Ureter (tissue), 1 donor: Measurements from ENCODE around the gene MED15. TPM values are rescaled to one million over a fixed set of nuclear protein-coding genes. Genes with fewer than 3 reads are reported as not detected.
A peak's percentile ranks its signal among the peaks of the same experiment; 100 is the strongest.
"Not testable (repeated sequence)": the region's sequence is repeated elsewhere in the genome, so short reads cannot be mapped to it uniquely, and the experiment has no call there.

Source experiments
- DNase-seq: peaks from one replicate; pipeline ENCODE4 v3.0.0-alpha.2; 2020; ENCODE audit warnings: low spot score
- total RNA-seq: library from RNA; stranded (reverse); gene quantifications from one replicate; pipeline ENCODE4 v1.2.4, GENCODE V29; 2023
- donor health status: DM: yes; HTN: yes; CAD: no.

MED15 gene
- total RNA-seq, 1 donor from 2014 or later: 119 TPM

DNA sequence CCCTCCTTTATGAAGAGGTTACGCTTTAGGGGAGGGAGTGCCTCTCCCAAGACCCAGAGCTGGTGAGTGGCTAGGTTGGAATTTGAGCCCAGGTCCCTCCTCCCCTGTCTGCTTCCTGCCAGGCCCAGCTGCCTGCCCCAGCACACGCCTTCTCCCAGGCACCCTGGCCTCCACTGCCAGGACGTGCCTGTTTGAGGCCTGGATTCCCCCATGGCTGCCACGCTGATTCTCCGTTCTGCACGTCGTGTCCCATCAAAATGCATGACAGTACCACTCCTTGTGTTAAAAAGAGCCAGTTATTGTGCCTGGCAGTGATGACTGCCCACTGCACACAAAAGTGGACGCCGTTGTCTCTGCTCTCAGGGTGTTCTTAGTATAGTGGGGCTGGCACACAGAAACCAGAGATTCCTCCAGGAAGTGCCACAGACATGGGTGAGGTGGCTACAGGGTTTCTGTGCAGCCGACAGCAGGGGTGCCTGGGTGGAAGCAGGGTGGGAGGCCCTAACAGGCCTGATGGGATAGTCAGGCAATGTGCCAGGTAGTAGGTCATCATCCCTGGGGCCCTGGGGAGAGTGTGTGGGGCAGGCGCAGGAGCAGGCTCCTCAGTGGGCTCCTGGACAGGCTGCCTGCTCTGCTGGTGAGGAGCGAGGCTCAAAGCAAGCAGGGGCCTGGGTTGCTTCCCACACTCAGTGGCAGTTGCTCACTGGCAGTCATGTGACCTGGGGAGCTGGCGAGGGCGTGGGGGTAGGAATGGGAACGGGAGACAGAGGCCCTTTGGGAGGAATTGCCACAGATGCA, 24.2 kb downstream of the MED15 start:
- peak; percentile 78 for DNase-seq

DNA sequence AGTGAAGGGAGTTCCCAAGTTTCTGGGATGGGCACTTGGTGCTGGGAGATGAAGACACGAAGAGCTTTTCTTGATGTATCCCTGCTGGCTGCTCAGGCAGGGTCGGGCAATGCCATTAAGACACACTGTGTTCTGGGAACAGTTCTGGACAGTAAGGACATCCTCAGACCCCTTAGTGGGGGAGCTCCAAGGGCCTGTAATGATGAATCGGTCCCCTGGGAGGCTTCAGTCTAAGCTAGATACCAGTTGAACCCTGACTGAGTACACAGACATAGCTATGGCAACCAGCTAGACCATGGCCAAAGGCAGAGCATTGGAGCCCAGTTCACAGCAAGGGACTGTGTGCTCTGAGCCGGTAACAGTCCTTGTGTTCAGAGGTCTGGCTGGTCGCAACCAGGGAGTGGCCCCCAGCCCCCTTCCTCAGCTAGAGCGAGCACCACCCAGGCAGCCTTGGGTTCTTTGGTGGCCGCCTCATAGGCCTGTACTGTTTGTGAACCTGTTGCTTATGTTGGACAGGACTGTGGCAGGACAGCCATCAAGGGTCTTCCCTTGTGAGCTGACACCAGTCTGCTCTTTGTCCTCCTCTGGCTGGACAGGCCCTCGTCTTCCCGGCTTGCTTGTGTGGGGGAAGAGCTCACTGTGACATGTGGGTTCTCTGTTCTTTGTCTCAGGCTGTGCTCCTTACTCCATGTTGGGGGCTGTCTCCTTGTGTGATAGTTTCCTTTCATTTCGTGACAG, 25.0 kb downstream of the MED15 start:
- DNase-seq: no peak

DNA sequence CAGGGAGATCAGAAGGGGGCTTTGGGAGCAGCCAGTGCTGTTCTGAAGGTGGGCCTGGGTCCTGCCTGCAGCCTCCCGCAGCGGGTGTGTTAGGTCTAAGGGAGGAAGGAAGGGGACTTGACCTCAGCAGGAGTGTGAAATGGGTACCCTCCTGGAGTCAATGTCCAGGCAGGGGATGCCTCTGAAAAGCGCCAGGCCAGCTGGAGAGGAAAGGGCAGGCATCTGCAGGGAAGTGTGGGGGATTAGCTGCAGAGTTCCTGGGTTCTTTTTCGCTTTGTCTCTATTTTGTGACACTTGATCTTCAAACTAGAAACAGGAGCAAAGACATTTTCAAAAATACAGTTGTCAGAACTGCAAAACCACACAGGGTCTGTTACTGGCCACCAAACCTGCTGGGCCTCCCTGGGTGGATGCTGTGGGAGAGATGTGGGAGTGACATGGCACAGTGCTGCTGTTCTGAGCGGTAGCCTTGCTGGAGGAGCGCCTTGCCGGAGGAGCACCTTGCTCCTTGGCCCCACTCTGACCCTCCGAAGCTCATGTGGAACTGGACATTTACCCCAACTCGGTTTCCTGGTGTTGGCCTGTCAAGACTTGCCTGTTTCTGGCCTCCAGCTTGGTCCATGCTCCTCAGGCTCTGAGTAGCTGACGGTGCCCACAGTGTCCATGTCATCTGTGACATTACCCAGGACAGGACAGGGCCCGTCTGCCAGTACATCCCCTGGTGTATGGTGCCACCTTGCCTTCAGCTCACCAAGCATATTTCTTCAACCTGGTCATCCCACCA, 25.9 kb downstream of the MED15 start:
- no peak for DNase-seq

DNA sequence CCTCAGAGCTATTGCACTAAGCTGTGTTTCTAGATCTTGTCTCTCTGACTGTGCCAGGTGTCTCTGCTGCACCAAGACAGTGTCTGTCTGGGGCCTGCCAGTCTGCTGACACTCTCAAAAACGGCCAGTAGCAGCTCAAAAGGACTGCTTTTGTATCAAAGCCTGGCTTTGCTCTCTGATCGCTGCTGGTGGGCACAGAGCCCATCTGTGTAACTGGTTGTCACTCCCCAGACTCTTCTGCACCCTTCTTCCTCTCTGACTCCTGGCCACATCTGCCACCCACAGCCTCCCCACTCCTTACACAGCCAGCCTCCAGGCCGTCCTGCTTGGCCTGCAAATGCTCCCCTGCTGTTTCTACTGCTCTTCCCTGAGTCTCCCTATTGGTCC, 26.5 kb downstream of the MED15 start:
- DNase-seq: no peak

DNA sequence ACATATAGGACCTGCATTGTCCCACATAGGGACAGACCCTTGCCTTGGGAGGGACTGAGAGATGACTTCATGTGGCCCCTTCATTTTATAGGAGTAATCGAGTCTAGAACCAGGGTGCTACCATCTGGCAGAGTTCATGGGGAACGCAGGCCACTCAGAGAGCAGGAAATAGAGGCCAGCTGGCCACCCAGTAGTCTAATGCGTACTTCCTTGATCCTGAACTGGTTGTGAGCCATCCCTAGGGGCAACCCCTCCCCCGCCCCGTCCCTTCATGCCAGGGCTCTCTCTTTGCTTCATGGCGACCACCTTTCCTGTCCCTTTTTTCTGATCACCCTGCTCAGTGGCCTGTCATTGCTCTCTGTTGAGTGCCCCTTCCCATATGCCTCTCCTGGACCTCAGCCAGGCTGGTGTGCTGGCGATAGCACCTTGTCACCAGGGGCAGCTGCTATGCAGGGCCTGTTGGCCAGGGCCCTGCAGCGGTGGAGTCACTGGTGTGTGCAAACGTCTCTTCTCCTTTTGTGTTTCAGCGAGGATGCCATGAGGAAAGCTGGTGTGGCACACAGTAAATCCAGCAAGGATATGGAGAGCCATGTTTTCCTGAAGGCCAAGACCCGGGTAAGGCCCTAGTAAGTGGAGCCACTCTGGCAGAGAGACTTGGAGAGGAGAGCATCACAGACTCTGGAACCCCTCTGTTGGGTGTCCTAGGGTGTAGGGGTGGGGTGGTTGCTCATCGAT, 29.3 kb downstream of the MED15 start:
- no peak for DNase-seq

DNA sequence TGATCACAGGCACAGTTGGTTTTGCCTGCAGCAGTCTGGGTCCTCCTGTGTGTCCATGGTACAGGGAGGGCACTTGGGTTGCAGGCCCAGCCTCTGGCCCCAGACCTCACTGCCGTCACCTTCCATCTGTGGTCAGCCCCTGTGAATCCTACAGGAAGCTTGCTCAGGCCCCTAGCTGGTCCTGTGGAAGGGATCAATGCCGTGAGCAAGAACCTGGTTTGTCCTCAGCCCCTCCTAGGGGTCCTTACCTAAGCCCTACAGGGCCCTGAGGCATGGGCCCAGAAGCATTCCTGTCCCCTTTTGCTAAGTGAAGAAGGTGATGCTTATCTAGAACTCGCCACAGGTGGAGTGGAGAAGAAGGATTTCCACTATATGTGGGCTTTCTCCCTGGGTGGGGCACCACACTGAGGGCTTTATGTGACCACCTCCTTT, 29.9 kb downstream of the MED15 start:
- DNase-seq: no peak

DNA sequence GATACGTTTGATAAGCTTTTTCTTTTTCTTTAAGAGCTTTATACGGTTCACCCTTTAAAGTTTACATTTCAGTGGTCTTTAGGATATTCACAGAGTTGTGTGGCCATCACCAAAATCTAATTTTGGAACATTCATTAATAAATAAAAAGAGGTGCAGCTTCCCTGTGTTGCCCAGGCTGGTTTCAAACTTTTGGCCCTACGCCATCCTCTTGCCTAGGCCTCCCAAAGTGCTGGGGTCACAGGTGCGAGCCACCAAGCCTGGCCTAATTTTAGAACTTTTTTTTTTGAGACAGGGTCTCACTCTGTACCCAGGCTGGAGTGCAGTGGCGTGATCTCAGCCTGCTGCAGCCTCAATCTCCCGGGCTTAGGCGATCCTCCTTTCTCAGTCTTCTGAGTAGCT, 30.6 kb downstream of the MED15 start:
- DNase-seq: no peak

DNA sequence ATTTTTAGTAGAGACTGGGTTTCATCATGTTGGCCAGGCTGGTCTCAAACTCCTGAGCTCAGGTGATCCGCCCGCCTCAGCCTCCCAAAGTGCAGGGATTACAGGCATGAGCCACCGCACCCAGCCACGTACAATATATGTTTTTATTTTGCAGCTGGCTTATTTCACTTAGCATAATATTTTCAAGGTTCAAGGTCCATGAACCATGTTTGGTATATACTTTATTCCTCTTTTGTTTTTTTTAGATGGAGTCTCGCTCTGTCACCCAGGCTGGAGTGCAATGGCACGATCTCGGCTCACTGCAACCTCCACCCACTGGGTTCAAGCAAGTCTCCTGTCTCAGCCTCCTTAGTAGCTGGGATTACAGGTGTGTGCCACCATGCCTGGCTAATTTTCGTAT, 31.5 kb downstream of the MED15 start:
- DNase-seq: not testable (repeated sequence)

DNA sequence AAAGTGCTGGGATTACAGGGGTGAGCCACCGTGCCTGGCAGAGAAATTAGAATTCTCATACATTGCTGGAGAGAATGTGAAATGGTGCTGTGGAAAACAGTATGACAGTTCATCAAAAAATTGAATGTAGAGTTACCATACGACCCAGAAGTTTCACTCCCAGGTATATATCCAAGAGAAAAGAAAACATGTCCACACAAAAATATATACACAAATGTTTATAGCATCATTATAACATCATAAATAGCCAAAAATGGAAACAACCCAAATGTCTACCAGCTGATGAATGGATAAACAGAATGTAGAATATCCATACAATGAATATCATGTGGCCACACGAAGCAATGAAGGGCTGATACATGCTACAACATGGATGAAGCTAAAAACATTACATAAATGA, 34.6 kb downstream of the MED15 start:
- no peak for DNase-seq

DNA sequence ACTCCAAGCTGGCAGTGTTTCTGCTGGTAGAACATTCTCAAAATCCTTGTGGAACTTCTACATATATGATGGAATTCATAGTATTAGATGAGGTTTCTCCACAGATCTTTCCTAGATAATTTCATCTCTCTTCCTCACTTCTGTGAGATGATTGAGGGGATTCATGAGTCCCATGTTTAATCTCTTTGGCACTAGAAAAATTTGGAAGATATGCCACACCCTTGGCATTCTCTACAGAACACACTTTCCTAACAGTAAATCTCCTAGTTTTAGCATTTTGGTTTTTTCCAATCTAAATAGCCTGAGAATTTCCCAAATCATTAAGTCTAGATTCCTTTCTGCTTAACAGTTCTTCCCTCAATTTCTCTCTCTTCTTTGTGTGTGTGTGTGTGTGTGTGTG, 35.3 kb downstream of the MED15 start:
- DNase-seq: no peak

DNA sequence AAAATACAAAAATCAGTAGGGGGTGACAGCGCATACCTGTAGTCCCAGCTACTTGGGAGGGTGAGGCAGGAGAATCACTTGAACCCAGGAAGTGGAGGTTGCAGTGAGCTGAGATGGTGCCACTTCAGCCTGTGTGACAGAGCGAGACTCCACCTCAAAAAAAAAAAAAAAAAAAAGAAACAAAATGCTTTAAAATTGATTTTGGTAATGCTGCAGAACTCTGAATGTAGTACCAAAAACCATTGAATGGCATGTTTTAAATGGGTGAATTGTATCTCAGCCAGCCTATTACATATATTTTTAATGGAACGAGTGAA, 37.9 kb downstream of the MED15 start:
- DNase-seq: not testable (repeated sequence)

DNA sequence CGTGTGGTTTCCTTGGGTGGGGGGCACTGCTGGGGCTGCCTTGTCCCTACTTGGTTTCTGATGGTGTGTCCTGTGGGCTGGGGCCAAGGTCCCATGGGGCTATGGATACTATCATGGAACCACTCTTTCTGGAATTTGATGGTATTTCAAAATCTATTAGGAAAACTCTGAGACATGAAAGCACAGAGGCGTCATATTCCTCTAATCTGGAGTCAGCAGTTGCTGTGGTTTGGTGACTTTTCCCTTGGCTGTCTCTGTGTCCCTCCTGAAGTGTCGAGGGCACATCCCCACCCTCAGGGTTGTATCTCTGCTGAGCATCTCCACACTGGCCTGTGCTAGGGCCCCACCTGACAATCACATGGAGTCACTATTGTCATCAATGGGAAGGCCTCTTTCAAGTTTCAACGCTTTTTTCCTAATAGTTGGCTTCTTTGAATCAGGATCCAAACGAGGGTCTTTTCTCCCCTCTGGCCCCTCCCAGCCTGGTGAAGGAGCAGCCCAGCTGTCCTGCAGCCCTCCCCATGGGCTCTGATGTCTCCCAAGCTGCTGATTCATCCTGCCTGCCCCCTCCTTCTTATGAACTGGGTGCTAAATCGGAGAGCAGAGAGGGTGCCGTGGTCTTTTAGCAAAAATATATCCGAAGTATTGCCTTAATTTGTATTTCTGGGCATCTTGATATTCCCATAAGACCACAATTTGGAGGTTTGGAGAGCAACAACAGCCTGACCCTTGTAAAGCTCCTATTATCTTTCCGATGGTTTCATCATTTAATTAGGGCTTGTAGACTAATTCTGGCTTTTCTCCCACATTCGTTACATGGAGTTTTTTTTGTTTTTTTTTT, 38.5 kb downstream of the MED15 start:
- DNase-seq: no peak

DNA sequence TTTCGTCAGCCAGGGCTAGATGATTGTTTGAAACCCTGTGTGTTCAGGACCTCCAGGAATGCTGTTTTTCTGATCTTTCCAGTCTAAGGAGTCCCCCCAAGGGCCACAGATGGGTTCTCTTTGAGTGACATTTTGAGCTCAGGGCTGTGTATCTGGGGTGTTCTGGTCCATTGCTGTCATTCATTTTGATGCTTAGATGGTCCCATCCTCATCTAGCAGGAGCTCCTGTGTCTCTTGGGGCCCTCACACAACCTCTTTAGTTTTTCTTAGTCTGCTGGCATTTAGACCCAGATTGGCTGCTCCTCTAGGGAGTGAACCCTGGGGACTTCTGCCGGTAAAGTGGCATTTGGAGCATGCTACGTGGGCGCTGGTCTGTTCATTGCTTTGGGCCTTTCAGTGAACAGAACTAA, 39.1 kb downstream of the MED15 start:
- DNase-seq: no peak

DNA sequence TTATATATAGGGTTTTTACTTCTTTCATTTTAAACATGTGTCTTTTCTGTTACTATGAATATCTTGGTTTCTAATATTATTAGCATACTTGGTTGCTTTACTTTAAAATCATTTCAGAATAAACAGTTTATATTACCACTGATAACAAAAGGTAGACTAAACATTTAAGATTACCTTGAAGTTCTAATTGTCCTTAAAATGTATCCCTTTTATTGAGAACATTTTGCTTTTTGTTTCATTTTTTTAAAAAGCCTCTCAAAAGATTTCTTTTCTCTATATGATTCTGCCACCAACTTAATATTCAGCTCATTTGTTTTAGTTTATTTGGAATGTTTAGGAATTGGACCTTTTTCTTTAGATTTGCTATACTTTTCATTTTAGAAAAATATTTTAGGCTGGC, 39.6 kb downstream of the MED15 start:
- no peak for DNase-seq

DNA sequence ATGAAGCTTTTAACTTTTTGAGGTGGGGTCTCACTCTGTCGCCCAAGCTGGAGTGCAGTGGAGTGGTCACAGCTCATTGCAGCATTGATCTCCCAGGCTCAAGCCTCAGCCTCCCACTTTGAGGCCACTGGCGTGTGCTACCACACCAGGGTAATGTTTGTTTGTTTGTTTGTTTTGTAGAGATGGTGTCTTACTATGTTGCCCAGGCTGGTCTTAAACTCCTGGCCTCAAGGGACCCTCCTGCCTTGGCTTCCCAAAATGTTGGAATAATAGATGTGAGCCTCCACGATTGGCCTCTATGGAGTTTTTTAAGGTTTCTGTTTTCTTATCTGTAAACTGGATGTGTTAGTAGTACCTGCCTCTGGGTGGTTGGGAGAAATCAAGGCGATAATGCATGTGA, 41.4 kb downstream of the MED15 start:
- DNase-seq: no peak

DNA sequence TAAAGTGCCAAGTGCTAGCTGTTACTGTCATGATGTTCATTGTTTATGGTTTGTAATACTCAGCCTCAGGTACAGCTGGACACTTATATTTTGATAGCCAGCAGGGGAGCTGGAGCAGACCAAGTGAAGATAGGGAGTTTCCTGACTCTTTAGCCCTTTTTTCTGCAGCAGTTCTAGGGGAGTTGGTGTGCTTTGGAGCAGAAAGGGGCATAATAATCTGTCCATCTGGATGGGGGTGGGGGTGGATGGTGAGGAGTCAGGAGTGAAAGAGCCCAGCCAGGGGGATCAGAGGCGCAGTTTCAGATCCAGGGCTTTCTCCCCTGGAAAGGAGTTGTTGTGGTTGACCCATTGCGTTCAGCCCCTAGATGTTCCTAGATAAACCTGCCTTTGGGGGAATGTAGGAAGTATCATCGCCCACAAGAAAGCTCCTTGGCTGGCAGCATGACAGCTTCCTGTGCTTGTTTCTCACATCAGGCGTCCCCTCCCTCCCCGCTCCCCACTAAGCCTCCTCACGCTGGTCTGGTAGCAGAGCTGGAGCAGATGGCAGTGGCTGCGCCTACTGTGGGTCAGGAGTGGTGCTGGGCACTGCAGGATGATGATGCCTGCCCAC, 41.9 kb downstream of the MED15 start:
- DNase-seq: no peak

DNA sequence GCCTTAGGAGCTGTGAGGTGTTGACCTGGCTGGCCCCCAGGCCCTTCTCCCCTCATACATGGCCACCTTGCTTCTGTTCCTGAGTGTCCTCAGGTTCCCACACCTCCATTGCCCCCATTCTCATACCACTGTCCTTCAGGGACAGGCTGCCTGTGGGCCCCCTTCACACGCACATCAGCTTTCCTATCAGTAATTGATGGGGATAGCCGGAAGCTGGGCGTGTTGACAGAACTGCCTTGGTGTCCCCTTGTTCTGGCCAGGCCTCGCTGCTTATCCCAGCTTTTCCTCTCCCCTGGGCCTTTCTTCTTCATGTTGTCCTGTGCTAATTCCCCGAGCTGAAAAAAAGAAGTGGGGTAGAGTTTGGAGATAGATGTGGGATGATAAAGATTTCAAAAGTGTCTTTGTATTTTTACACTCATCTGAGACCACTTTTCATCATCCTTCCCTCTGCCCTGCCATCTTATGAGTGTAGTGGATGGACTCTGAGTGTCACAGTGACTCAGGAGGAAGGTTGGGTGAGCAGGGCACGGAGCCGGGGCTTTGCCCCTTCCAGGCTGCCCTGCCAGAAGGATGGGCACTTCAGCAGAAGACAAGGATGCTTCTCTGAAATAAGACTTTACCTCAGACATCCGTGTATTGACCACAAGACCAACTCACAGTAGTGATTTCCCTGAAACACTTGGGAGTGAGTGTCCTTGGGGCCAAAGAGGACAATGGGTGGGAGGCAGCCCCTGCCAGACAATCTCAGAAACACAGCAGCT, 42.8 kb downstream of the MED15 start:
- DNase-seq: no peak

DNA sequence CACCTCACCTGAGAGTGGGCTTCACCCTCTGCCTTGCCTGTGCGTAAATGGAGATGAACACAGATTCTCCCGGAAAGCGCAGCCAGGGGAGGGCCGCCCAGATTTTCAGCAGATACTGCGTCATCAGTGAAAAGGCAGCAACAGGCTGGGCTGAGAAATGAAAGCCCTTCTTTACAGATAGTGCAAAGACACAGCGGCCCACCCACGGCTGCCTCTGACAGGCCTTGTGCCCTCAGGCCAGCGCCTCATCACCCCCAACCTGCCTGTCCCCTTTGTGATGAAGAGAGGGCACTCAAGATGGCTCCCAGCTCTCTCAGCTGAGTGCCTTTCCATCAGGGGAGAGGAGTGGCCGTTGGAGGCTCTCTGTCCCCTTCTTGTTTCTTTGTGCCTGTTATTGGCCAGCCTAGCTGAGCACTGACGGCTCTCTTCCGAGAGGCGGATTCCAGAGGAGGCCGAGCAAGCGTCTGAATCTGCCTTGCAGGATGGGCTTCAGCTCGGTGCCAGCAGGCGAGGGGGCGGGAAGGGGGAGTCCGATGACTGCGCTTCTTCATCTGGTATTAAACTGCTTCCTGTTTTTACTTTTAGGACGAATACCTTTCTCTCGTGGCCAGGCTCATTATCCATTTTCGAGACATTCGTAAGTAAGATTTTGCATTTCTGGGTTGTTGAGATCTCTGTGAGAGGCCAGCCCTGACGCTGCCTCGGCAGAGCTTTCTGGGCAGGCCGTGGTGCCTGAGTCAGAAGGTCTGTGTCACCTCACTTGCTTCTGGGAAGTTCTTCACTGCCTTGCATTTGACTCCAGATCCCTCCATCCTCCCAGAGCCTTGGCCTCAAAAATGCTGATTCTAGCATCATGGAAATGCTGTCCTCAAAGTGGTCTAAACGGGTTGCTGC, 43.7 kb downstream of the MED15 start:
- no peak for DNase-seq
